Measurements from ENCODE around the gene PSTPIP2.

- TF ChIP-seq POLR2AphosphoS5 (IDR thresholded peaks at IDR 0.05; ENCODE audit: low read depth, low read length) = no peak
- no peak for TF ChIP-seq POLR2A (IDR thresholded peaks at IDR 0.05; ENCODE audit: low read depth, low read length)
- TF ChIP-seq TAF1 (IDR thresholded peaks at IDR 0.05; ENCODE audit: borderline replicate concordance, low read depth, low read length) = no peak
Observed at GRCh38 chr18:46061387-46061786, 10.7 kb downstream of the PSTPIP2 start.
